Activated T-helper 1 cell treated with Interleukin-2 at 50 U/mL for 16 hours (primary cell): ENCODE measurements around the gene LSAMP.
A peak's percentile ranks its signal among the peaks of the same experiment; 100 is the strongest.
"Not testable (repeated sequence)": the region's sequence is repeated elsewhere in the genome, so short reads cannot be mapped to it uniquely, and the experiment has no call there.

Experiments used
- DNase-seq: peaks from one replicate; pipeline ENCODE4 v3.0.0-alpha.2; 2020; ENCODE audit warnings: low read depth

Gene LSAMP

DNA sequence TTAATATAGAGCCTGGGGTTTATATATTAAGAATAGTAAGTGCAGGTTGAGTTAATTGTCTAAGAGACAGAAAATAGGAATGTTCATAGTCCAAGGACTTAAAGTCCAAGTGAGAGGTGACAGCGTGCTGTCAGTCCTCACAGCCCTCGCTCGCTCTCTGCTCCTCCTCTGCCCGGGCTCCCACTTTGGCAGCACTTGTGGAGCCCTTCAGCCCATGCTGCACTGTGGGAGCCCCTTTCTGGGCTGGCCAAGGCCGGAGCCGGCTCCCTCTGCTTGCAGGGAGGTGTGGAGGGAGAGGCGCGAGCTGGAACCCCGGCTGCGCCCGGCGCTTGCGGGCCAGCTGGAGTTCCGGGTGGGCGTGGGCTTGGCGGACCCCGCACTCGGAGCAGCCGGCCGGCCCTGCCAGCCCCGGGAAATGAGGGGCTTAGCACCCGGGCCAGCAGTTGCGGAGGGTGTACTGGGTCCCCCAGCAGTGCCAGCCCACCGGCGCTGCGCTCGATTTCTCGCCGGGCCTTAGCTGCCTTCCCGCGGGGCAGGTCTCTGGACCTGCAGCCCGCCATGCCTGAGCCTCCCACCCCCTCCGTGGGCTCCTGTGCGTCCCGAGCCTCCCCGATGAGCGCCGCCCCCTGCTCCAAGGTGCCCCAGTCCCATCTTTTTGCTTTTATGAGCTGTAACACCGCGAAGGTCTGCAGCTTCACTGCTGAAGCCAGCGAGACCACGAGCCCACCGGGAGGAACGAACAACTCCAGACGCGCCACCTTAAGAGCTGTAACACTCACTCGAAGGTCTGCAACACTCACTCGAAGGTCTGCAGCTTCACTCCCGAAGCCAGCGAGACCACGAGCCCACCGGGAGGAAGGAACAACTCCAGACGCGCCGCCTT, 653.8 kb downstream of the LSAMP start:
- not testable (repeated sequence) for DNase-seq

DNA sequence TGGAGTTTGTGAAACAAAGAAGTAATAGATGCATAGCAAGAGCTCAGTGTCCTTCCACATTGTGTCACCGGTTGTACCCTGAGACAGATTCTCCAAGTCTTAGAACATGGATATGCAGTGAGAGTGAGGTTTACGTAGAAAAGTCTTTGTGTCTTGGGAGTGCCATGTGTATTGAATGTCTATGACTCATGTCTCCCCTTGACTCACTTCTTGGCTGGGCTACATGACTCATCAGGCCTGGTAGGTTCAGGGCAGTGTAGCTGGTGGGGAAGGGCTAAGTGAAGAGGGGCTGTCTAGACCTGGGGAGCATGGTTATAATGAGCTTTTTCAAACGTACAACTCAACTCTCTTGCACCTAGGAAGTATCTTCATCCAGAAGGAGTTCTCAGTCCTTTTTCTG, 654.5 kb downstream of the LSAMP start:
- DNase-seq, result peak; percentile 13

GRCh38 chr3:115789481-115789880, 655.8 kb downstream of the LSAMP start:
- DNase-seq, result no peak

DNA sequence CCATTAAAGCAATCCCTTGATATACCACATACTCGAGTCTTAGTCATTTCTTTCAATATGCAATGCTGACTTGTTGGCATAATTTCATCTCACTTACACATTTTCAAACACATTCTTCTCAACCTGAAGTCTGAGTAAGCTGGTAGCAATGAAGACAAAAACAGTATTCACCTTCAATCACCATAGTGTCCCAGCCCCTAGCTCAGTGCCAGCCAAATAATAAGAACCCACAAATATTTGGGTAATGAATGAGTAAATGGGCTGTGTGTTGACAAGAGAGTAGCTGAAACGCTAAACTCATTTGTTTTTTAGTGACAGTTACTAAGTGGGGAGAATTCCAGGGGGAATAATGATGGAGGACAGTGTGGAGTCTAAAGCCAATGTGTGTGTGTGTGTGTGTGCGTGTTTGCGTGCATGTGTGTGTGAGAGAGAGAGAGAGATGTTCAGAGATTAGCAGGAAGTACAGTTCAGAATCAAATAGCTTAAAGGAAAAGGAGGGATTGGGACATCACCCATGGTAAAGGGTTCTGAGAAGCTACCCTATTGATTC, 656.3 kb downstream of the LSAMP start:
- no peak for DNase-seq

DNA sequence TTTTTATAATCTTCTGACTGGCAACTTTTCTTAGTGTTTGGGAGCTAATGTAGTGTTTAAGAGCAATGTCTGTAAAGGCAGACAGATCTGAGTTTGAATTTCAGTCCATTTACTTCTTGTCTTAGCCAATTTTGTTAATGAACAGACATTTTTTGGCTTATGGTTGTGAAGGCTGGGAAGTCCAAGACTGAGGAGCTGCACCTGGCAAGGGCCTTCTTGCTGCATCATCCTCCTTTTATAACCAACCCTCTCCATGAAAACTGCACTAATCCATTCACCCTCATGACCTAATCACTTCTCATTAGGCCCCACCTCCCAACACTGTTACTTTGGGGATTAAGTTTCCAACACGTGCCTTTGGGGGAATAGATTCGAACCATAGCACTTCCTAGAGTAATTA, 657.5 kb downstream of the LSAMP start:
- no peak for DNase-seq

DNA sequence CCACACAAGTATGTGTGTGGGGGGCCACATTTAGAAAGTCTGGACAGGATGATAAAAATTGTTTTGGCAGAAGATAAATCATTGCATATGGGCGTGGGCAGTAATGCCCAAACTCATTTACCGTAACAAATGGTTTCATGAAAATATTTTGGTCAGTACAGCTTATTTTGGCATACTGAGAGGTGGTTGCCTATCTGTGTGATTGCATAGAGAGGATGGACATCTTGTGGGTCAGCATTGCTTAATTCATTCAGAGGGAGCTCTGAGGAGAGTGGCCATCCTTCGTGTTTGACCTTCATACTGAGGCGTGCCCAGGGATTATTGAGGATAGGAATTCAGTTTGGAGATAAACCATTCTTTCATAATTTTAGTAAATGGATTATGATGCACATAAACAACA, 659.5 kb downstream of the LSAMP start:
- no peak for DNase-seq

- no peak for DNase-seq
Measured at GRCh38 chr3:115784739-115785536, 660.3 kb downstream of the LSAMP start.

- peak; percentile 79 for DNase-seq
Measured at GRCh38 chr3:115783938-115784738, 661.1 kb downstream of the LSAMP start.

DNA sequence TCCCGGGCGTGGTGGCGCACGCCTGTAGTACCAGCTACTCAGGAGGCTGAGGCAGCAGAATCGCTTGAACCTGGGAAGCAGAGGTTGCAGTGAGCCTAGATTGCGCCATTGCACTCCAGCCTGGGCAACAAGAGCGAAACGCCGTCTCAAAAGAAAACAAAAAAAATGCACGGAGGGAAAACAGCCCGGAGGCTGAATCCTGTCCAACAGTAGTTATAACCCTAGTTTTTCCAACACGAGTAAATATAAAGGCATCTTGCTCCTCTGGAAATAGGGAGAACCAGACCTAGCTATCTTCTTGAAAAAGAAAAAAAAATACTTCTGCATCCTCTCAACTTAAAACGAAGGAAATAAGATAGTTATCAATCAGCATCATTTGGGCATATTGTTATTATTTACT, 661.9 kb downstream of the LSAMP start:
- not testable (repeated sequence) for DNase-seq

DNA sequence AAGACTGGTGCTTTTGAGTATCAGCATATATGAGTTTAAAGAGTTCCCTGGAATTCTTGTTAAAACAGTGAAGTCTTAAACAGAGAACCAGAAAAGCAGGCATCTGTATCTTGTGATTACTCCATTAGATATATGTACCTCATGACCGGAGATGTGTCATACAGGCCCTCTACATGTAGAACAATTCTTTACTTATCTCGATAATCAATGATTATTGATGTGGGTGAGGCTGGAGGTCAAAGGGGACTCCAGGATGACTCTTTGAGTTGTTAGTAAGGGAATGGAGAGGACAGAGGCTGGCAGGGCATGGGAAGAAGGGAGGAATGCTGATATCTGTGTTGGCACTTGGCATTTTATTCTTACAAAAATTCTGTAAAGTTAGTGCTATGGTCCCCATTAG, 666.3 kb downstream of the LSAMP start:
- no peak for DNase-seq

GRCh38 chr3:115772951-115773350, 672.3 kb downstream of the LSAMP start:
- DNase-seq, result no peak

GRCh38 chr3:115768661-115769060, 676.6 kb downstream of the LSAMP start:
- no peak for DNase-seq

DNA sequence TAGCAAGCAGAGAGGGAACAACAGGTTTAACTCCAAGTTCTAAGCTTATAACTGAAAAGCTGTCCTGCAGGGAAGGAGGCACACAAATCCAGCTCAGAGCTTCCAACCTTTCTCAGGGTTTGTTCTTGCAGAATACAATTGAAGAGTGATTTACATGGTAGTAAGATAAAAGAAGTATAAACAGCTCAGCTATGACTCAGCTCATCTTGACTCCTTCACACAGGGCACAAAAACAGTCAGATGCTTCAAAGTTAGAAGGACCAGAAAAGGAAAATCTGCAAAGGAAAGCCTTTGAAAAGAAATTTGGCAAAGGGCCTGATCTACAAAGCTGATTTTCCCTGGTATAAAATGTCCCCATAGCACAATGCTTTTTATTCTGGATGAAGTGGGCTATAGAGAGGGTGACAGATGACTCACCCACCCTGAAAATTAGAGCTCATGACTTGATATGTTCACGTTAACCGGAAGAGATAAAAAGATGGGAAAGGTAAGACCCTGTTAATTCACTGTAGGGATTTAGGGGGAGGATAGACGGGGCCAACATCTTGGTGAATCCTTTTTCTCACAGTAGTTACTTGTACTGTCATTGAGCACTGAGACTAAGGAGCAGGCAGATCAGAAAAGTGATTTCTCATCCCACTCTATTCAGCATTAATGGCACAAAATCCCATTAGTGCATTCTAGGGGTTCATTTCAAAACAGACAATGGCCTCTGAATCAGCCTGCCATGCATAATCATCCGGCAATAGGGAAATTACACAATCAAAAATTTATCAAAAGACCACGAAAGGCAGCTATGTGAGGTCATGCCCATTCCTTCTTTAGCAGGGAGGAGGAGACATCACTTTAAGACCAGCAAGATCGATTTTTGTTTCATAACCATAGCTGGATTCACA, 678.5 kb downstream of the LSAMP start:
- no peak for DNase-seq

DNA sequence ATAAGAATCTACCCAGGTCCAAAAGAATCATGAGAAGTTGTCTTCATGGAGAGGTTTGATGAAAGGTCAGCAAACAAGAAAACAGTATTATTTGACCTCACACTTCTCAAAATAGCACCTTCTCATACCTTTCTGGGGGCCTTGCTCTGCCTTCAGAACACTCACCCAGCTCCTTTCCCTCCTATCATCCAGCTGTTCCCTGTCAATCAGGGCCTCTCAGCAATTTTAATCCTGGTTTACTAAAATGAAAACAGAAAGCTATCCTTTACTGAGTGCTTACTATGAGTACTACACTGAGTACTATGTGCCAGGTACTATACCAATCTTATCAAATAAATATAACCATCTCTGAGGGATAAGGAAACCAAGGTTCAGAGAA, 683.4 kb downstream of the LSAMP start:
- no peak for DNase-seq

DNA sequence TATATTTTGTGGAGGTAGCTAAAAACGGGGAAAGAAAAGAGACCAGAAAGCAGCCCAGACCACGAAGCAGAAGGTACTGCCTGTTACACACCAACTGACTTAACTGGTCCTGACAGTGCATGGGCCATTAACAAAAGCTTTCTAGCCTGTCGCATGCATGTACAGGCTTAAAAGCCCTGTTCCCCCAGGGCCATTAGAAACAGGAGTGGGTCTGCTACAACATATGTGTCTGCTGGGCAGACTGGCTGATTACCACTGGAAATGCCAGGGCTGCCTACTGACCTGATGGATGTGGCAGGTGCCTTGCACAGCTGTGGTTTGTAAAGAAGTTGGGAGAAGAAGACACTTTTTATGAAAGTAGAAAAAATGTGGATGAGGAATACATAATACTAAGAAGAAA, 684.6 kb downstream of the LSAMP start:
- DNase-seq, result no peak

GRCh38 chr3:115758076-115758763, 687.1 kb downstream of the LSAMP start:
- DNase-seq, result no peak

DNA sequence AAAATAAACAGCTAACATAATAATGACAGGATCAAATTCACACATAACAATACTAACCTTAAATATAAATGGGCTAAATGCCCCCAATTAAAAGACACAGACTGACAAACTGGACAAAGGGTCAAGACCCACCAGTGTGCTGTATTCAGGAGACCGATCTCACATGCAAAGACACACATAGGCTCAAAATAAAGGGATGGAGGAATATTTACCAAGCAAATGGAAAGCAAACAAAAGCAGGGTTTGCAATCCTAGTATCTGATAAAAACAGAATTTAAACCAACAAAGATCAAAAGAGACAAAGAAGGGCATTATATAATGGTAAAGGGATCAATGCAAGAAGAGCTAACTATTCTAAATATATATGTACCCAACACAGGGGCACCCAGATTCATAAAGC, 692.3 kb downstream of the LSAMP start:
- not testable (repeated sequence) for DNase-seq
